HG02981 (cell line): ENCODE results near the gene CACNB1.
"Not testable (repeated sequence)": the region's sequence is repeated elsewhere in the genome, so short reads cannot be mapped to it uniquely, and the experiment has no call there.

Source experiments
- ATAC-seq: cut with Tn5 transposase; IDR thresholded peaks from one replicate; pipeline ENCODE4 v1.9.1; 2021; ENCODE audit warnings: mild to moderate bottlenecking, moderate library complexity; ENCODE audit not compliant: unreplicated experiment

The CACNB1 gene

DNA sequence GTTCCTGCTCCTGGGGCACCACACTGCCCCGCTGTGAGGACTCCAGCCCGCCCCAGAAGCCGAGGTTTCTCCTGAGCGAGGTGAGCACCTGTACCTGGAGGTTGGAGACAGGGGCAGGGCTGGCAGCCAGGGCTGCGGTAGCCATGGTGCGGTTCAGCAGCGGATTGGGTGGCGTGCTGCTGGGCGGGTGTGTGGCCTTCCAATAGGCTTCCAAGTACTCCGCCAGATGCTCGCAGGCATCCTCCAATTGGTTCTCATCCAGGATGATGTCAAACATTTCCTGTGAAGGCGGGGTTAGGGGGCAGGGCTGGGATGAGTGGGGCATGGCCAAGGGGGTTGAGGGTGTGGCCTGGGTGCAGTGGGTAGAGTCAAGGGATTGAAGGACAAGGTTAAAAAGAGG, 20.2 kb downstream of the CACNB1 start:
- no peak for ATAC-seq

DNA sequence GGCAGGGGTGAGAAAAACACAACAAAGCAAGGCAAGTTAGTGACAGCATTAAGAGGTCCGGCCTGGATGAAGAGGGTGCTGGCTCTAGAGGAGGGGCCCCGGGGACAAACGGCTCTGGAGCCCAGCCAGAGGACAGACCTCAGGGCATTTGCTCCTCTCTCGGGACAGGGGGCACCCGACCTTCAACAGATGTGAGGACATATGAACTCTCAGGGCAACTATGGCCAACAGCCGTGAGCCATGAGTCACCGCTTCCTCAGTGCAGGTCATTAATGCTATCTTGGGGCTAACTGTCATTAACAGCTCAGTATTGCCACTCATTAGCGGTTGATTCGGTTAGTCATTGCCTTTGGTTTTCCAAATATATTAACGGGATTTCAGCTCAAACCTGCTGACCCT, 21.8 kb downstream of the CACNB1 start:
- ATAC-seq = no peak

DNA sequence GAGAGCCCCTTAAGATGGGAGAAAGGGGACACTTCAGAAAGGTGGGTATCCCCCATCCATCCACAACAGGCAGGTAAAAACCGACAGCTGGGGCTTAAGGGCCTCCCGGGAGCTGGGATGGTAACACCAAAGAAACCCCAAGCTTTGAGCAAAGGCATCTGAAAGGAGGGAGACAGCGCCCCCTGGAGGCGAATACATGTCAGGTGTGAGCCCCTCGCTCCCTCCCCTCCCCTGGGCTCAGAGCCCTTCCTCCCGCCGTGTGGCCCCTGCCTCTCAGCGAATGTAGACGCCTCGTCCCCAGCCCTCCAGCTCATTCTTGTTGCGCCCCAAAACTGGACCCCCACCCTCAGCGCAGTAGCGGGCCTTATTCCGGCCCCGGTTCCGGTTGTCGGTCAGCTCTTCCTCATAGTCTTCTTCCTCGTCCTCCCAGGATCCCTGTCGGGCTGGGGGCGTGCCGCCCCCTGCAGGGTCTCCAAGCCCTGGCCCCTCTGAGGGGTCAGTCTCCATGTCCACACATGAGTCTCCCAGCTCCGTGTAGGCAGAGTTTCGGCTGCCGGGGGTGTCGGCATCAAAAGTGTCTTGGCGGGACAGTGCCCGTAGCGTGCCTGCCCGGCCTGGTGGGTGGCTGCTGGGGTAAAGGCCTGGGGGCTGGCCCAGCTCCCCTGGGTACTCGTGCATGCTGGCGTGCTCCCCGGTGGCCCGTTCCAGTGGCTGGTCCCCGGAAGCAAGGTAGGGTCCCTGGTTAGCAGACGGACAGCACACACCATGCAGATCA, 22.4 kb downstream of the CACNB1 start:
- no peak for ATAC-seq

DNA sequence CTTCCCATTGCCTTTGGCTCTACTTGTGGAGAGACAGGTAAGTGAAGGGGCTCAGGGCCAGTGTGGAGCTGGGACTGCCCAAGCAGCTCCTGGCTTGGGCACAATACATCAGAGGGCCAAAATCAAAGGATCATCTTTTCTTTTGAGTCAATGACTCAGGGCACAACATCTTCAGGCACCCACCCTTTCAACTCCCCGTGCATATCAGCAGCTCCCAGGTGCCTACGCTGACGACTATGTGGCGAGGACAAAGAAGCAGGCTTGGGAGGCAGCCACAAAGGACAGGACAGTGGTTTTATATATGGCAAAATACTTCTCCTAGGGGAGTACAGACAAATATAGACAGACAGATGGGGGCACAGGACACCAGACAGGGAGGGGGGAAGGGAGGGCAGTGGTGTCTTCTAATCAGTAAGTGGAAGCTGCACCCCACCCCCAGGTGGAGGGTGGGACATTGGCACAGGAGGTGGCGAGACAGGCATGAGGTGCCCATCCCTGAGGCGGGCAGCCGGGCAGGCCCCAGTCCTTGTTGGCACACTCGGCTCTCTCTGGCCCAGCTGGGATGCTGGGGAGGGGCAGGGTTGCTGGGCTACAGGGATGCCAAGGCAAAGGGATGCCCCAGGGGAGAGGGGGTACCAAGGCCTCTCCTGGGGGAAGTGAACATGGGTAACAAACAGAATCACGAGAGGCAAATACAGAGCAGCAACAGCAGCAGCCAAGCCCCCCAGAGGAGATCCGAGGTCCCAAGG, 23.8 kb downstream of the CACNB1 start:
- no peak for ATAC-seq

- ATAC-seq = no peak
These were observed 24.4 kb downstream of the CACNB1 start for GRCh38 chr17:39173080-39173479.

- ATAC-seq = no peak
These were observed 25.5 kb downstream of the CACNB1 start for GRCh38 chr17:39171933-39172332.

DNA sequence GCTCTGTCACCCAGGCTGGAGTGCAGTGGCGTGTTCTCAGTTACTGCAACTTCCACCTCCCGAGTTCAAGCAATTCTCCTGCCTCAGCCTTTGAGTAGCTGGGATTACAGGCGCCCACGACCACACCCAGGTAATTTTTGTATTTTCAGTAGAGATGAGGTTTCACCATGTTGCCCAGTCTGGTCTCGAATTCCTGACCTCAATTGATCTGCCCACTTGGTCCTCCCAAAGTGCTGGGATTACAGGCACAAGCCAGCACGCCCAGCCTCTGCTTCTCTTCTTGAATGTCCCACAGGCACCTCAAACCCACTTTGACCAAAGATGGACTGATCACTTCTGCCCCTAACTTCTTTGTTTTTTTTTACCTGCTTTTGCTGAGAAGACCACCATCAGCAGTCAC, 26.9 kb downstream of the CACNB1 start:
- ATAC-seq = no peak

- no peak for ATAC-seq
These were observed 27.4 kb downstream of the CACNB1 start for GRCh38 chr17:39170109-39170508.

- ATAC-seq = no peak
These were observed 28.0 kb downstream of the CACNB1 start for GRCh38 chr17:39169518-39169917.

DNA sequence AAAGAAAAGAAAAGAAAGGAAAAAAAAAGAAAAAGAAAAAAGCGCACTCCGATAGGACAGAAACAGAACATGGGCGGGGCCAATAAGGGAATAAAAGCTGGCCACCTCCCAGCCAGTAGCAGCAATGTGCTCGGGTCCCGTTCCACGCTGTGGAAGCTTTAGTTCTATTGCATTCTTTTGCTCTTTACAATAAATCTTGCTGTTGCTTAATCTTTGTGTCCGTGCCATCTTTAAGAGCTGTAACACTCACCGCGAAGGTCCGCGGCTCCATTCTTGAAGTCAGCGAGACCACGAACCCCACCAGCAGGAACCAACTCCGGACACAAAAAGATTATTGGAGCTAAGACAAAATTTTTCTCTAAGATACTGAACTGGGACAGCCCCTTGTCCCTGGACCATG, 28.4 kb downstream of the CACNB1 start:
- ATAC-seq = no peak

- ATAC-seq = not testable (repeated sequence)
These were observed 29.0 kb downstream of the CACNB1 start for GRCh38 chr17:39168503-39168902.

- ATAC-seq = no peak
These were observed 30.0 kb downstream of the CACNB1 start for GRCh38 chr17:39167476-39167875.

DNA sequence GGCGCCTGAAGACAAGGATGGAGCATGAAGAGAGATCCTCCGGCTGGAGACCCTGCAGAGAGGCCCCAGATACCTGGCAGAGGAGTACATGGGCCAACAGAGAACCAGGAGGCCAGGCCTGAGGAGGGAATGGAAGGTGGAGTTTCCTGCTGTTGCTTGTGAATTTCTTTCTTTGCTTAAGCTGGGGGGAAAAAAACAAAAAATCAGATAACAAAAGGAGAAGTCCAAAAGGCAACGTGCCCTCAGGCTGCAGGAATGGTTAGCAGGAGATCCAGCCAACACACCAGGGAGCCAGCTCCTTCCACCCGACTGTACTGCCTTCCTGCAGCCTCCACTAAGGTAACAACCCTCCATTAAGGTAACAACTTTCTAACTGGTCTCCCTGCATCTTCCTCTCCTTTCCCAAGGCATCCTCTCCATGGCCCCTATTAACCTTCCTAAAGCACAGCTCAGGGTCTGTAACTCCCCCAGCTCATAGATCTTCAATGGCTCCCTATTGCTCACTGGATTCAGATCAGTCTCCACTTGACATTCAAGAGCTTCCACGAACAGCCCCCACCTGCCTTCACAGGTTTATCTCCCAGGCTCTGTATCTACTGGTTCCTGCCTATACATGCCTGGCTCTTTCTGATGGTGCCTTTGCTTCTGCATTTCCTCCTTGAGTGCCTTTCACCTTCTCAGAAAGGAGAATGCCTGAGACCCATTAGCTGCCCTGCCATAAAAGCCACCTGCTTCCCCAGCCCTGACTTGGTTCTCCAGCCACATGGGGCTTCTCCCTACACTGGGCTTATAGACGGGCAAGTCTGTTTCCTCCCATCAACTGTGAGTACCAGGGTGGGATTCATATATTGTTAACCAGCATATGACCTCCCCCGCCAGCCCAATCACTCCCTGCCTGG, 30.8 kb downstream of the CACNB1 start:
- ATAC-seq = no peak

DNA sequence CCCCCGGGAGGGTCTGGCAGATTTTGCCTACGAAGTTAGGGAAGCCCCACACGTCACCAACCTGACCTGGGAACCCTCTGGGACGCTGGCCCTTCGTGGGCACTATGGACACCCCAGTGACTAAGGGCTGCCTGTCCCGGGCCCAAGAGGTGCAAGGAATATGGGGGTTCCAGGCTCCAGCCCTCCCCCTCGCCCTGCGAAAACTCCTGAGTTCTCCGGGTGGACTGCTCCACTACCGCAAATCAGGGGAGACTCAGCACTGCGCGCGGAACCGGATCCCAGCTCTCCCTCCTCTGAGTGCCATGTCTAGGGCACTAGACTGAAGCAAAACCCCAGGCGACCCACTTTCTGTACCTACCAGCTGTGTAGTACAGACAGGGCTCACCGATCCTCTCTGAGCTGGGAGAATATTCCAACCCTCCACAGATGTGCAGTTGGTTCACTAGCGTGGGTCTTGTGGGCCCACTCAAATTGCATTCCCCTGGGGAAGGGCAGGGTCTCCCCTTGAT, 31.6 kb downstream of the CACNB1 start, which contains the start of gene ARL5C:
ARL5C (minus strand) TSS at position 321 of the 509 bp plus-strand sequence. CDS start 401 bp downstream, outside the sequence.
- ATAC-seq = no peak

DNA sequence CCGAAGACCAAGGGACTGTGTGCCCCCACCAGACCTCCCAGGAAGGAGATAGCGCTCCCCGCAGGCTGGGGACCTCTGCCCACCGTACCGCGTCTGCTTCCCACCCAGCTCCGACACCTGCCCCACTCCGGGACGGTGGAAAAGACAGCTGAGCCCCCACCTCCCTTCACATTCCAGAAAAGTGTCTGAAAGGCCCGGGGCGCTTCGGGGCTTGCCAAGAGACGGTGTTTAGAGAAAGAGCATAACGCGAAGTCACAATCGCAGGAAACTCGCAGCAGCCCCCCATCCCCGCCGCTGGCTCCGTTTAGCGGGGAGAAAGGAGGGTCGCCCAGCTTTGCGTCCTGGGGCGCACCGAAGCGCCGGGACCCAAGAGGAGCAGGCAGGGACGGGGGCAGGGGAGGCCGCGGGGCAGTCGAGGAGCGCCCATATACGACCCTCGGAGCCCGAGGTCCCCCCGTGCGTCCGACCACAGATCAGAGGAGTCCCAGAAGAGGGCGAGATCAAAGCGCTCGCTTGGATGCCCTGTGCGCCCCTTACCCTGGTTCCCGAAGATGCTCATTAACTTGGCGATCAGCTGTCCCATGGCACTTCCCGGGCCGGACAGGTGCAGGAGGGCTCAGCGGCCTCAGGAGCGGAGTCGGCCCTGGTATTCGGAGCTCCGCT, 32.2 kb downstream of the CACNB1 start:
- peak; percentile 20 for ATAC-seq

- peak; percentile 74 for ATAC-seq
These were observed 32.8 kb downstream of the CACNB1 start for GRCh38 chr17:39164675-39165143.

- ATAC-seq = no peak
These were observed 35.5 kb downstream of the CACNB1 start for GRCh38 chr17:39161962-39162361.

DNA sequence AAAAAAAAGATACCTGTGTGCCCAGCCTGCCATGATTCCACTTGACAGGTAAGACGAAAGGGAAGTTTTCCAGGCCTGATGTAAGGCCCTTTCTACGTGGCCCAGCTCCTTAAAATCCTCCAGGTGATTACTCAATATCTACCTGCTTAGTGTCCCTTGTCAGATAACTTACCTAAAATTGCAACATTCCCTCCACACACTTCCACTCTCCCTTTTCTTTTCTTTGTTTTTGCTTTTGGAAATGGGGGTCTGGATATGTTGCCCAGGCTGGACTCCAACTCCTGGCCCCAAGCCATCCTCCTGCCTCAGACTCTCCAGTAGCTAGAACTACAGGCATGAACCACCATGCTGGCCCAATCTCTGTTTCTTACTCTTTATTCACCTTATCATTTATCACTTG, 38.8 kb downstream of the CACNB1 start:
- no peak for ATAC-seq

DNA sequence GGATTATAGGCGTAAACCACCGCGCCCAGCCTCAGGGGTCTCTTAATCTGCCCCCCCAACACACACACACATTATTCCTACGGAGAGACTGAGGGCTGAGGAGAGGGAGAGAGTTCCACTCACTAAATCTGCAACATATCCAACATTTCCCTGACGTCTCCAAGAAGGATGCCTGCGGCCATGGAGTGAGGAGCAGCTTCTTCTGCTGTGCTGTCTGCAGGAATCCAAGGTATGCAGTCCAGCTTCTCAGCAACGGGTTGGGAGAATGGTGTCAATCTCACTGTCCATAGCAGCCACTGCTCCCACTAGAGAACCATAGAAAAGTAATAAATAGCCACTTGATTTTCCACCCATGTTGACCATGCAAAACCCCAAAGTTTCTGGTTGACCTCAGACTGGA, 41.0 kb downstream of the CACNB1 start:
- no peak for ATAC-seq

DNA sequence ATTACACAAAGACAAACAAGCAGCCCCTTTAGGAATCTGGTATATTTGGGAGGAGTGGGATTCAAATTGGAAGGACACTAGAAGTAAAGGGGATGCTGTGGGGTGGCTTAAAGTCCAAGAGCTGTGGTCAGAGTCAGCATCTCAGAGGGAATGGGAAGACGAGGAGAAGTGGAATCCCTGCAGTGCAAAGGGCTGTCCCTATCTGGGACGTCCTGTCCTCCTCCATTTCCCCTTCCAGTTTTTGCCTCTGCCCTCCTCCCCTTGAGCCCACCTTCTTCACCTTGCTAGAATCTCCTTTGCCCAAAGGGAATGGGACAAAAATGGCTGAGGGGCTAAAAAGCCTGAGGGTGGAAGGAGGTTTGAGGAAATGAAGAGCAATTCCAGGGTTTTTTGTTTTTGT, 41.8 kb downstream of the CACNB1 start:
- no peak for ATAC-seq
